T-helper 2 cell treated with Interferon-gamma antibody and Interleukin-4, amounts not matched to agents 100 ng/mL and 5 ng/mL, for 36 hours (primary cell): ENCODE measurements around the gene TSSC4. TPM values are rescaled to one million over a fixed set of nuclear protein-coding genes. Genes with fewer than 3 reads are reported as not detected.
"Not testable (repeated sequence)": the region's sequence is repeated elsewhere in the genome, so short reads cannot be mapped to it uniquely, and the experiment has no call there.

Experiments
- intact Hi-C: fragments of 100-400 bp; cut with micrococcal nuclease; formaldehyde crosslinking; loops from one replicate; pipeline ENCODE4 v1.15.1; 2023
- total RNA-seq: library from RNA; stranded (reverse); gene quantifications from 2 replicates; pipeline ENCODE4 v1.2.3, GENCODE V29; 2022

Gene TSSC4
- 41.5 and 42.2 TPM in 2 replicates for total RNA-seq

GRCh38 chr11:2400069-2400761 lies at the start of gene TSSC4:
TSSC4 (plus strand) TSS chr11:2400750; CDS start chr11:2402634, 1,884 bp downstream.
- intact Hi-C loops: loop anchor here (1.0 to 10.0 kb wide), 8 partner anchors 19 to 657 kb away; partner anchors contain the start of genes C11orf21, CARS1, CD81 and CTSD

GRCh38 chr11:2351701-2352100 lies 48.8 kb upstream of the TSSC4 start:
- intact Hi-C loops: no loop called here

- intact Hi-C loops: no loop called here
Observed at GRCh38 chr11:2352420-2352819, 48.1 kb upstream of the TSSC4 start.

DNA sequence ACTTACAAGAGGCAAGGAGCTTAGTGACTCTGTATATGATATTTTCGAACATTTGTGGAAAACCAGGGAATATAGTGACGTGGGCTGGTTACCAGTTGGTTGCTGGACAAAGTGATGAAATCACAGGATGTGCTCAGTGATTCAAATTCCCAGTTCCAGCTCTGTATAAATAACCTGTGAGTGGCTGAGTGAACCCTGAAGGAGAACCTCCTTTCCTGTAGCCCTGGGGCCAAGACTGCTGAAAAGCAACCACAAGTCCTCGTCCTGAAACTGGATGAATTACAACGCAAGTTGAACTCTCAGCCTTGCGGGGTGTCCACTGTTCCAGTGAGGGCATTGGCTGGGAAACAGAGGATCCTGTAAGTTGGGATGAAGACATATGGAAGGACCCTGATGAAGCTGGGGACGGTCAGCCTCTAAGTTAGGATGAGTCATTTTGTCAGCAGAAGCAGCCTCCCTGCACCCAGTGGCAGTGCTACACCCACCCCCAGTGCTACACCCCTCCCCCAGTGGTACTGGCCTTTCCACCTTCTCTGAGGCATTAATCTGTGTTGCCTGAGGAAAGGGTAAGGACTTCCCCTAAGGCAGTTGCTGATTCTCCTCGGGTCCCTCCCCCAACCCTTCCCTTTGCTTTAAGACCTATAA lies 45.4 kb upstream of the TSSC4 start:
- intact Hi-C loops: no loop called here

DNA sequence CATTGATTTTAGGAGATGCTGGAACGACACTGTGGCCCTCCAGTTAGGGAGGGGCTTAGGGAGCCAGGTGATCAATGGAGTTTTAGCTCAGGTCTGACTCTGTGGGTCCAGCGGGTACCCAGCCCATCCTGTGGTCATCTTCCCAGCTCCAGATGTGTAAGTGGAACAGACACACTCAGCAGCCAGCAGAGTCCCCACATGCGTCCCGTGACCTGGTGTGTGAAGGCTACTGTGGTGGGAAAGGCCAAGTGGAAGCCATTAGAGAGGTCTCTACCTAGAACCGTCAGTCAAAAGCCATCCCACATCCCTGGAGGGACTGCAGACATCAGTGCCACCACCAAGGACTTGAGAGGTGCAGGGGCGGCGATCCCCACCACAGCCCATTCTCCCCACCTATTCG lies 43.3 kb upstream of the TSSC4 start:
- intact Hi-C loops: no loop called here

DNA sequence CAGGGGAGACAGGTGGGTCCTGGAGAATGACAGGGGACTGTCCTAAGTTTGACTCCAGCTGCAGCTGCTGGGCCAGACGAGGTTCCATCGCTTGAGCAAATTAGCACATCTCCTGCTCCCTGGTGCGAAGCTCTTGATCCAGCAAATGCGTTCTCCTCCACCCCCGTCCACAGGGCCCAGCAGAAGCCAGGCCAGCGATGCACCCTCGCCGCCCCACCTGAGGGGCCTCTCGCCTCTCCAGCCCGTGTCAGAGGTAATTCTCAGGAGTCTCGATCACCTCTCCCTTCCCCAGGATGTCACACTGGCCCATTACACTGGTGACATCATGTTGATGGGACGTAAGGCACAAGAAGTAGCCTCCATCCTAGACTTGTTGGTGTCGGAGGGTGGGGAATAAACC lies 42.9 kb upstream of the TSSC4 start:
- intact Hi-C loops: not testable (repeated sequence)

- intact Hi-C loops: no loop called here
Observed at GRCh38 chr11:2358754-2359442, 41.7 kb upstream of the TSSC4 start.

GRCh38 chr11:2359557-2359956 lies 41.0 kb upstream of the TSSC4 start:
- intact Hi-C loops: no loop called here

- intact Hi-C loops: no loop called here
Observed at GRCh38 chr11:2360081-2360642, 40.4 kb upstream of the TSSC4 start.

DNA sequence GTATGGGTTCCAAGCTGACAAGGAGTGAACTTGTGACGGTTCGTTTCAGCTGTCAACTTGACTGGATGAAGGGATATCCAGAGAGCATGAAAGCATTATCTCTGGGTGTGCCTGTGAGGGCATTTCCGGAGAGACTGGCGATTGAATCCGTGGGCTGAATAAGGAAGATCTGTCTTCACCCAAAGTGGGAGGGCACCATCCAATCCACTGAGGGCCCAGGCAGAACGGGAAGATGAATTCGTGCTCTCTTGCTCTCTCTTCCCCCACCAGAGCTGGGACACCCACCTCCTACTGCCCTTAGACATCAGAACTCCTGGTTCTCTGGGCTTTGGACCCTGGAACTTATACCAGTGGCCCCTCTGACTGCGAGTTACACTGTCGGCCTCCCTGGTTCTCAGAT lies 39.0 kb upstream of the TSSC4 start:
- intact Hi-C loops: no loop called here

GRCh38 chr11:2362414-2362813 lies 38.1 kb upstream of the TSSC4 start:
- intact Hi-C loops: no loop called here

DNA sequence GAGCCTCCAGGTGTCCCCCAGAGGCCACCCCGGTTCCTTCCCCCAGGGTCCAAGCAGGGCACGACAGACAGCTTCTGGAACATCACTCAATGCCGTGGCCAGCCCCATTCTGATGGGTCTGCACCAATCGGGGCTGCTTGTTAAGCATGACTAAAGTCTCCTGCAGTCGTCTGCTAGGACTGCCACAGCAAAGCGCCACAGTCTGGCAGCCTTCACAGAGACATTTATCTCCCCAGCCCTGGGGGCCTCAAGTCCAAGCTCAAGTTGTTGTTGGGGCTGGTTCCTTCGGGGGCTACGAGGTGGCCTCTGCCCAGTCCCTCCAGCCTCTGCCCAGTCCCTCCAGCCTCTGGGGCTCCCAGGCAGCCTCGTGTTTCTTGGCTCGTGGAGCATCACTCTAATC lies 37.4 kb upstream of the TSSC4 start:
- intact Hi-C loops: no loop called here

DNA sequence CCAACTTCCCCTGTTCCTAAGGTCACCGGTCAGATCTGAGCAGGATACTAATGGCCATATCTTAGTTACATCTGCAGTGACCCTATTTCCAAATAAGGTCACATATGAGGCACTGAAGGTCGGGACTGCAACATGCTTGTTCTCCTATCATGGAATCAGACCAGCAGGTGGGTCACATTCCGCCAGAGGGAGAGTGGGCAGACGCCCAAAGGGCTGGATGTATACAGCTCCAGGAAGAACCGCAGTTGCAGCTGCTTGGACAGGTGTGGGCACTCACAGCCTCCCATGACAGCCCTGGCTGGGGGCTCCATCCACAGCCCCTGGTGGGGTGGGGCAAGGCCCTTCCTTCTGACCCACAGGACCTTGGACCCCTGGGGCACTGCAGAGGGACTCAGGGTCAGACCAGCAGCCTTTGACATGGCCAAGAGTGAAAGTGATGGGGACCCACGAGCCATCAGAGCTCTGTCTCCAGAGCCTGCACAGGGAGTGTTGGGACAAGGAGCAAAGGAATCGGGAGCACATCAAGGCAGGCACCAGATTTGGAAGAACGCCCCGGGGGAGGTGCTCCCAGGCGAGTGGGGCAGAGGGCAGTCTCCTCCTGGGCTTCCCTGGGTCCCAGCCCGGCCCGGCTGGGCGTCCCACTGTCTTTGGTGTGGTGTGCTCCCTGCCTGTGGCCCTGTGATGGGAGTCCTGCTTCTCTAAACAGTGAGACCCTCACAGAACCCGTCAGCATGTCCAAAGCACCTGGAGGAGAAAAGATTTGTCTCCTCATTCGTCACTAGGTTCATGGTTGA lies 36.8 kb upstream of the TSSC4 start:
- intact Hi-C loops: no loop called here

DNA sequence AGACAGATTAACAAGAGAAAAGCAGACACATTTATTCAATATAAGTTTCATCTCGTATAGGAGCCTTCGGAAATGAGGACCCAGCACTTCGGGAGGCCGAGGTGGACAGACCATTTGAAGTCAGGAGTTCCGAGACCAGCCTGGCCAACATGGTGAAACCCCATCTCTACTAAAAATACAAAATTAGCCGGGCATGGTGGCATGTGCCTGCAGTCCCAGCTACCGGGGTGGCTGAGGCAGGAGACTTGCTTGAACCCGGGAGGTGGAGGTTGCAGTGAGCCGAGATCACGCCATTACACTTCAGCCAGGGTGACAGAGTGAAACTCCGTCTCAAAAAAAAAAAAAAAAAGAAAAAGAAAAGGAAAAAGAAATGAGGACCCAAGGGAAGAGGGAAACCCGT lies 36.2 kb upstream of the TSSC4 start:
- intact Hi-C loops: not testable (repeated sequence)

- intact Hi-C loops: no loop called here
Observed at GRCh38 chr11:2365571-2366210, 34.9 kb upstream of the TSSC4 start.

- intact Hi-C loops: no loop called here
Observed at GRCh38 chr11:2366276-2366675, 34.3 kb upstream of the TSSC4 start.

- intact Hi-C loops: no loop called here
Observed at GRCh38 chr11:2366733-2367132, 33.8 kb upstream of the TSSC4 start.

GRCh38 chr11:2367266-2368160 lies 33.0 kb upstream of the TSSC4 start:
- intact Hi-C loops: no loop called here

GRCh38 chr11:2368178-2368850 lies 32.2 kb upstream of the TSSC4 start:
- intact Hi-C loops: no loop called here
